ENCODE measurements around the gene R3HDM1. TPM values are rescaled to one million over a fixed set of nuclear protein-coding genes. Genes with fewer than 3 reads are reported as not detected.
"Not testable (repeated sequence)": the region's sequence is repeated elsewhere in the genome, so short reads cannot be mapped to it uniquely, and the experiment has no call there.

Gene R3HDM1
- total RNA-seq, 1 donor from 2014 or later, result 6.6 TPM

DNA sequence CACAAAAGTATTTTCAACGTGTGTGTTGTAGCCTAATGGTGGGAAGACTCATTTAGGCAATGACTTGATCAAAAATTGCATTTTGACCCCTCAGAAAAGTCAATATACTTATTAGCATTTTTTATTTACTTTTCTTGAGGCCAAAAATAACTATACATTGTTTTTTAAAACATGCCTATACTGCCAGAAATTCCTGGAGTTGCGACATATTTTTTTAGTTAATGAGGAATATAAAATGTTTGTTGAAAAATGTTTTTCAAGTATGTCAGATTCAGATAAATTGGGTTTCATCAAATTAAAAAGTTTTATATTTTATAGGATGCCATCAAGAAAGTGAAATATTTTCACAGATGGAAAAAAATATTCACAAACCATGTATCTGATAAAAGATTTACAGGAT lies 39.6 kb downstream of the R3HDM1 start:
- DNase-seq (ENCODE audit: low read depth, low spot score), result no peak

DNA sequence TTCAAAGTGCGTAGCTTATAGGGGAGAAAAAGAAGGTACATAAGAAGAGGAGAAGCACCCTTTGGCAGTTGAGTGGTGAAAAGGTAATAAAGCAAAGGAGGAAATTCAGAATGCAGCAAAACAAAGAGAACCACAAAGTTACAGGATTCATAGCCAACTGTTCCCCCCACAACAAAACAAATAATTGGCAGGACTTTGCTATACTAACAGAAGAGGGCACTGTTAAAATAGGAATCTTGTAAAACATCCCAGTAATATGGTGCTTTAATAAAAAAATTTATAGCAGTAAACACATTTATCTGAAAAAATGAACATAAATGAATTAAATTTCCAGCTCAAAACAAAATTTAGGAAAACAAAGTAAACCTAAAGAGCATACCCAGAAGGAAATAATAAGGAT lies 42.3 kb downstream of the R3HDM1 start:
- no peak for DNase-seq (ENCODE audit: low read depth, low spot score)

DNA sequence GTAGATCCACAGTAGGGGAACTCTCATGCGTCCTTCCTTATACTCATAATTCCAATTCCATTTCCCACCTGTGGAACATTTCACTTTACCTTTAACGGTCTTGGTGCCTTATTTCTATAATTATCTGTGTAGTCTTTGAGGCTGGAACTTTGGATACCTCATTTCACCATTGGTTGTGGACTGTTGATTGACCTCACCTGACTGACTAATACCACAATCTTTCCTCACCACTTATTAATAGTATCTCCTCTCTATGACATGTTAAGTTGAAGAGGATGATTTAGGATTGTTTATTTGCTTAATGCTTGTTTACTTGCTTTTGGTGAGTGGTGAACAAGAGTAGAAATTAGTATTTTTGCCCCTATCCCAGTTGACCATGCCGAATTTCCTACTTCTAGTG lies 50.0 kb downstream of the R3HDM1 start:
- no peak for DNase-seq (ENCODE audit: low read depth, low spot score)

- DNase-seq (ENCODE audit: low read depth, low spot score), result no peak
Observed at GRCh38 chr2:135582383-135582782, 51.1 kb downstream of the R3HDM1 start.

DNA sequence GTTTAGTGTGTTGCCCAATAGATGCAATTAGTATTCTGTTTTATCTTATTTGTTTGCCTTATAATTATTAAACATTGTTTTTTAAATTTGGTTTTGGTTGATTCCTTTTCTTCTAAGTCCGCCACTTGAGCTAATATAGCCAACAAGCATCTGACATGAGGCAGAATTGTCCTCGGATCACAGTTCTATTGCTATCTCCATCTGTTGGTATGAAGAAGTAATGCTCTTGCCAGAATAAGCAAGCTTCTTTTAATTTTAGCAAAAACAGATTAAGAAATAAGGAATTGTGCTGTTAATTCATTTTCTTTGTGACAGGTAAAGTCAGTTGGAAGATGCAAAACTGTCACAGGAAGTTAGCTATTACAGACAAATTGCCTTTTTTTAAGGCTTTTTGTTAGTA lies 54.3 kb downstream of the R3HDM1 start:
- DNase-seq (ENCODE audit: low read depth, low spot score), result no peak

DNA sequence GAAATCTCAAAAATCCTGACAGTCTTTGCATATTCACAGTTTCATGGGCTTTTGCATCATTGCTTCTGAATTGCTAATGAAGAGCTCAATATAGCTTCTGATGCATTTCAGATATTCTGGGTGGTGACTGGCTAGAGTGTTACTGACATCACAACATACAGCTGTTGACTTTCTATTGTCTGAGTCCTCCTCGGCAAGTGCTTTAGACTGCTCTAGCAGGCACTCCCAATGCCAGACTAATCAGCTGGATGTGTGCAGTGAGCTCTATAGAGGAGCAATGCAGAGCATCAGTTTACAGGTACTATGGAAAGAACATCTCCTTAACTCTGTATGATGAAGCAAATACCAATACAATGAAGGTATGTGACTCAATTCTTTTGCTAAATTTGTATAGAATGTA lies 54.9 kb downstream of the R3HDM1 start:
- no peak for DNase-seq (ENCODE audit: low read depth, low spot score)

GRCh38 chr2:135587958-135588357 lies 56.7 kb downstream of the R3HDM1 start:
- DNase-seq (ENCODE audit: low read depth, low spot score), result no peak

DNA sequence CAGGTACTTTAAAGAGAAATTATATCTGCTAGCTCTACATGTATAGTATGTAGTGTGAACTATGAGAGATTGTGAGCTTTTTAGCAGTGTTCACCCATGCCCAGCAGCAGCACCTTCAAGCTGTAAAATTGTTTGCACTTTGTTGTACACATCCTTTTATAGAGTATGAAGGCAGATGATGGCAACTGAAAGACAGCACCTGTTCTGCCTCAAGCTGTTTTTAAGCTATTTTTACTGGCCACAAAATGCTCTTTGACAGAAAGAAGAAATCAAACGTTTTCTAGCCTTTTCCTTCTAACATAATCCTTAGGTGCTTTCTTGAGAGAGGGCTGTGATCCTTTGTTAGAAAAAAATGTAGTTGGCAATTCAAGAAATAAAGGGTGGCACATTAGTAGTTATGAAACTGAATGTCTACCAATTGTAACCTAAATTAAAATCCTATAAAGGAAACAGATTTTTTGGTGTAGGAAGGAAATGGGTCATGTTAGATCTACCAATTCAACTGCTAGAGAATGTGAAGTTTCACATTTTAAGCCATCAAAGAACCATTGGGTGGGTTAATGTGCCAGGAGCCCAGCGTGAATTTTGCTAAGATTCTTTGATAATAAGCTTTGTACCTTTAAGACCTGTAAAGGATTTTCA lies 59.5 kb downstream of the R3HDM1 start:
- no peak for DNase-seq (ENCODE audit: low read depth, low spot score)

- no peak for DNase-seq (ENCODE audit: low read depth, low spot score)
Observed at GRCh38 chr2:135600915-135601314, 69.6 kb downstream of the R3HDM1 start.

DNA sequence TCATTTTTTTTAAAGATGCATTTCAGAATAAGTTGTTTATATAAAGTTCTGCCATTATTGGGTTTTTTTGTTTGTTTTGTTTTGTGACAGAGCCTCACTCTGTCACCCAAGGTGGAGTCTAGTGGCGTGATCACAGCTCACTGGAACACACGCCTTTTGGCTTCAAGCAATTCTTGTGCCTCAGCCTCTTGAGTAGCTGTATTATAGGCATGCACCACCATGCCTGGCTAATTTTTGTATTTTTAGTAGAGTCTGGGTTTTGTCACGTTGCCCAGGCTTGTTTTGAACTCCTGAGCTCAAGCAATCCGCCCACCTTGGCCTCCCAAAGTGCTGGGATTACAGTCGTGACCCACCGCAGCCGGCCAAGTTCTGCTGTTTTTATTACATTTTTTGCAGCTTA lies 72.3 kb downstream of the R3HDM1 start:
- DNase-seq (ENCODE audit: low read depth, low spot score), result no peak

DNA sequence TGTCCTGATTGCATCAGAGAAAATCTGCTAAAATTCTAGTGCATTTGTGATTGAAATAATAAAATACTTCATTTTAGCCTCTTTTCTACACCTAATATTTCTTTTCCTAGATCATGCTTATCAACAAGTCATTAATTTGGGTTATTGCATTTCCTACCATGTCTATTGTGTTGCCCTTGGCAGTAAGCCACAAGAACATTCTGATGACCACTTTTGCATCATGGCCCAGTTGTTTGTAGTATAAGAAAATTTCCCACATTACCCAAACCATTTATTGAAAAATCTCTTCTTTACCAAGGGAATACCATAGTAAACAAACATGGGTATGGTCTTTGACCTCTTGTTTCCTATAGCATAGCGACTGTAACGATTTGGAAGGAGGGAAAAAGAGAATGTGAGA lies 76.3 kb downstream of the R3HDM1 start:
- DNase-seq (ENCODE audit: low read depth, low spot score), result peak; percentile 5

- no peak for DNase-seq (ENCODE audit: low read depth, low spot score)
Observed at GRCh38 chr2:135612319-135612718, 81.0 kb downstream of the R3HDM1 start.

- no peak for DNase-seq (ENCODE audit: low read depth, low spot score)
Observed at GRCh38 chr2:135615404-135615803, 84.1 kb downstream of the R3HDM1 start.

DNA sequence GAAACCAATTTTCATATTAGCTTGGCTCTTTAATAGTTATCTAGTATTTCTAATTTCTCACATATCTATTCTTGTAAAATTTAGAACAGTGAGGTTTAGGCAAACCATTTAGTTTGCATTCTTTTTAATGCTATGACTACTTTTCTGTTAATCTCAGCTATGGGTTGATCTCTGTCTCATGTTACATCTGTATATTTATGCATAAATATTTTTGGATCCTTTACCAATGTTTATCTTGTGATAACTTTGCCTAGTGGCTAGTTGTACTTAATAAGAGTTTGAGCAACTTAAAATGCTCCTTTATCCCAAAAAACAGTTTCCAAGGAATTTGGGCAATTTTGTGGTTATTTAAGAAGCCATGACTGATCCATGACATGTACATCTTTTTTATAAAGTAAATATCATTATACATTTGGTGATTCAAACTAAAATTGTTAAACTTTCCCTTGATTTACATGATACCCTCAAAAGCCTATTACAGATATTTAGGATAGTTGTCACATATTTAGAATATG lies 86.3 kb downstream of the R3HDM1 start:
- no peak for DNase-seq (ENCODE audit: low read depth, low spot score)

- no peak for DNase-seq (ENCODE audit: low read depth, low spot score)
Observed at GRCh38 chr2:135620198-135620597, 88.9 kb downstream of the R3HDM1 start.

- no peak for DNase-seq (ENCODE audit: low read depth, low spot score)
Observed at GRCh38 chr2:135629520-135629919, 98.2 kb downstream of the R3HDM1 start.

DNA sequence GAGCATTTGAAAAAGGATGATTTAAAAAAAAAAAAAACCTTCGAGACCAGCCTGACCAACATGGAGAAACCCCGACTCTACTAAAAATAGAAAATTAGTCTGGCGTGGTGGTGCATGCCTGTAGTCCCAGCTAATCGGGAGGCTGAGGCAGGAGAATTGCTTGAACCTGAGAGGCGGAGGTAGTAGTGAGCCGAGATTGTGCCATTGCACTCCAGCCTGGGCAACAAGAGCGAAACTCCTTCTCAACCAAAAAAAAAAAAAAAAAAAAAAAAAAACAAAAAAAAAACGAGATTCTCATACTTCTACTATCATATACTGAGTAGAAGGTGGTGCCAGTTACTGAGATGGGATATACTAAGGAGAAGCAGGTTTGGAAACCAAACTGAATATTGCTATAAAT lies 98.8 kb downstream of the R3HDM1 start:
- DNase-seq (ENCODE audit: low read depth, low spot score), result not testable (repeated sequence)

DNA sequence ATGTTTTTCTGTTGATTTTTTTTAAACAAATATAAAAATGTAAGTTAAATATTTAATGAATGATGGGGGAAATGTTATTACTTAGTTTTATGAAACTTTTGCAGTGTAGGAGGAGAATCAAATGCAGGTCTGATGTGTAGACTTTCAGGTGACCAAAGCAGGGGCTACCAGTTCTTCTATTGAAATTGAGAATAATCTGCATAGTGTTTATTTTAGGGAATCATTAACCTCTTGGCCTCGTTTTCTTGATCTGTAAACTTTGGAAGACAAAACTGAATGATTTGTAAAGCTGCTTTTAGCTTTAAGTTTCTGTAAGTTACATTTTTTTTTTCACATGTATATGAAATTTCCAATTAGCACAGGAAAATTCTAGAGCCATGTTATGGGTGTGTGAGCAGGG lies 99.2 kb downstream of the R3HDM1 start:
- DNase-seq (ENCODE audit: low read depth, low spot score), result no peak

DNA sequence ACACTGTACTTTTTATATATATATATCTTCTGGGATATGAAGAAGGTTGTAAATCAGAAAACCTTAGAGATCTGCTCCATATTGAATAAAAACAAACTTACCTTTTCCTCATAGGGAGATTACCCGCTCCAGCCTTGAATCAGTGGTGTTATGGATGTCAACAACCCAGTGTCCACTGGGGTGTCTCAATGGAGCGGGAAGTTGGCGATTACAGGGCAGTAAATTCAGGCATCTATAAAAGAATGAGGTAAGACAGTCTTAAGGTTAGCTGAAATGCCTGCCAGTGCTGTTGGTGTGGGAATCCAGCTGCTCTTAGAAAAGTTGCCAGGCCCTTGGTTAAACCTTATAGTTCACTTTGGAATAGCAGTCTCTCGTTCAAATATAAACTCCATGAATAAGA lies 102.3 kb downstream of the R3HDM1 start:
- DNase-seq (ENCODE audit: low read depth, low spot score), result no peak

- no peak for DNase-seq (ENCODE audit: low read depth, low spot score)
Observed at GRCh38 chr2:135635212-135635835, 104.0 kb downstream of the R3HDM1 start.

- DNase-seq (ENCODE audit: low read depth, low spot score), result no peak
Observed at GRCh38 chr2:135636982-135637381, 105.7 kb downstream of the R3HDM1 start.

- no peak for DNase-seq (ENCODE audit: low read depth, low spot score)
Observed at GRCh38 chr2:135637456-135638087, 106.3 kb downstream of the R3HDM1 start.

DNA sequence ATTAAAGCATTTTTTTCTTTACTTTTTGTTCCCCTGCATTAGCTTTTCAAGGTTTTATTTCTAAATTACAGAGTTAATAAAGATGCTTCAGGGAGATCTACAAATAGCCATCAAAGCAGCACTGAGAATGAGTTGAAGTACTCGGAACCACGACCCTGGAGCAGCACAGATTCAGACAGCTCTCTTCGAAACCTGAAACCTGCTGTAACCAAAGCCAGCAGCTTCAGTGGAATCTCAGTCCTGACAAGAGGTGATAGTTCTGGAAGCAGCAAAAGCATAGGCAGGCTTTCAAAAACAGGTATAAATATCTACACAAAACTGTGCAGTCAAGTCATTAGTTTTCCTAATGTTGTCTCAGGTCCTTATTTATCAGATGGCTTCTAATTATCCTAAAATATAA lies 107.5 kb downstream of the R3HDM1 start:
- DNase-seq (ENCODE audit: low read depth, low spot score), result no peak
